Mesodermal cell (in vitro differentiated cells): ENCODE data around the gene SPAG6.

ENCODE experiments used
- H3K27ac ChIP-seq: 2 replicates; pipeline ENCODE4 v1.7.0; 2013; ENCODE audit warnings: mild to moderate bottlenecking, low read depth, low read length, moderate library complexity; ENCODE audit not compliant: severe bottlenecking
- H3K36me3 ChIP-seq: 2 replicates; pipeline ENCODE4 v1.7.1; 2013; ENCODE audit warnings: mild to moderate bottlenecking, low read length, moderate library complexity; ENCODE audit not compliant: control insufficient read depth, insufficient read depth
- H3K4me1 ChIP-seq: one replicate; pipeline ENCODE4 v1.7.1; 2013; ENCODE audit warnings: mild to moderate bottlenecking, low read length; ENCODE audit not compliant: insufficient read depth, control insufficient read depth, poor library complexity, severe bottlenecking
- H3K4me3 ChIP-seq: 2 replicates; pipeline ENCODE4 v1.7.0; 2013; ENCODE audit warnings: low read length, control low read depth, mild to moderate bottlenecking; ENCODE audit not compliant: insufficient read depth, poor library complexity, severe bottlenecking; ENCODE audit errors: extremely low read depth
- H3K9me3 ChIP-seq: 2 replicates; pipeline ENCODE4 v1.7.1; 2013; ENCODE audit warnings: mild to moderate bottlenecking, low read length, moderate library complexity; ENCODE audit not compliant: control insufficient read depth
- WGBS, 2 experiments: methylation state at CpG; one replicate each; pipeline ENCODE4 v1.1.5; 2013; ENCODE audit warnings: missing lambda C conversion rate in 2 of 2; ENCODE audit not compliant: insufficient coverage in 2 of 2; 5-methylcytosine and 5-hydroxymethylcytosine counted together

Gene SPAG6

DNA sequence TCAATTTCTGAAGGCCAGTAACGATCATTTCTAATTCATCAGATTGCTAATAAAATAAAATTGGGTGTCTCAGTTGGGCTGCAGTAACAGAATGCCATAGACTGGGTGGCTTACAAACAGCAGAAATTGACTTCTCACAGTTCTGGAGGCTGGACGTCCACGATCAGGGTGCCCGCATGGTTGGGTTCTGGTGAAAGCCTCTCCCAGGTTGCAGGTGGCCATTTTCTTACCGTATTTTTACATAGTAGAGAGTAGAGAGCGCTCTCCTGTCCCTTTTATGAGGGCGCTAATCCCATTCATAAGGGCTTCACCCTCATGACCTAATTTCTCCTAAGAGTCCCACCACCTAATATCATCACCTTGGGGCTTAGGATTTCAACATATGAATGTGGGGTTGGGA, 106.0 kb downstream of the SPAG6 start:
- H3K27ac ChIP-seq: no peak overlapping the region
- WGBS, 2 experiments: 86 to 92% methylated on average over 2 to 4 of the region's 7 CpGs
- H3K4me3 ChIP-seq: no peak overlapping the region
- no peaks in the 10 kb centered on the region for H3K9me3 ChIP-seq
- no peaks in the 10 kb centered on the region for H3K36me3 ChIP-seq
- H3K4me1 ChIP-seq: peaks cover 11% of the 10 kb centered on the region

GRCh38 chr10:22453320-22453719, 108.0 kb downstream of the SPAG6 start:
- Histone ChIP-seq H3K9me3 (no peaks in the 10 kb centered on the region), H3K27ac (no peak overlapping the region), H3K4me3 (no peak overlapping the region), H3K36me3 (no peaks in the 10 kb centered on the region), H3K4me1 (peaks cover 11% of the 10 kb centered on the region)
- WGBS, 2 experiments: 91 to 96% methylated on average over 6 to 8 of the region's 8 CpGs

DNA sequence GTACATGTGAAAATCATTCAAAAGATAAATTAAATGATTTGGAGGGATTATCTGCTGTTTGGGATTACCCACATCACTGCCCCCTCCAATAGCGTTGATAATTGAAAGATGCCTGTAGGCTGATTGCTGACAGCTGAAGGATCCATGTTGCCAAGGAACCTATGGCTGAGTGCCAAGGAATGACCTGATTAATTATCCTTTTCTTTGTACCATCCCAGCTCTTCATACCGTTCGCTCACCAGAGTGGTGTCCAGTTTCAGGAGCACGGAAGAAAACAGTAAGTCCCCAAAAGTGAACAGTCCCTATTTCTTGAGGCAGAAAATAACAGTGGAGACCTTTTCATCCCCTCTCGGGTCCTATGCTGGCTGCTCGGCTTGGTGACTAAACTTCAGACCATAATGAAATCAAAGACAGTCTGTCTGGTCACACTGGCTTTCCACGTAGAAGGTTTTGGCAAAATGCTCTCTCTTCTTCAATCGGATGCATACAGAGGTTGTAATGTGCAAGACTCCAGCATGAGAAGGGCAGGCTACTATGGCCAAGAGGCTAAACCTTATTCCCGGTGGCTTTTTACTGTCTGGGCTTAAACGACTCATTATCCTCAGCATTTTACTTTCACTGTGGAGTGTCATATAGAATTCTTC, 108.8 kb downstream of the SPAG6 start:
- WGBS, 2 experiments: 80 to 86% methylated on average over 7 to 8 of the region's 10 CpGs
- Histone ChIP-seq H3K4me1 (peaks cover 11% of the 10 kb centered on the region), H3K27ac (no peak overlapping the region), H3K36me3 (no peaks in the 10 kb centered on the region), H3K9me3 (no peaks in the 10 kb centered on the region), H3K4me3 (no peak overlapping the region)

- no CpG with 5 or more reads among the region's 1 CpG for WGBS, 2 experiments
- Histone ChIP-seq H3K9me3 (no peaks in the 10 kb centered on the region), H3K4me3 (no peak overlapping the region), H3K36me3 (no peaks in the 10 kb centered on the region), H3K4me1 (peaks cover 11% of the 10 kb centered on the region), H3K27ac (no peak overlapping the region)
Measured at GRCh38 chr10:22454634-22455033, 109.3 kb downstream of the SPAG6 start.

- Histone ChIP-seq H3K4me1 (peaks cover 11% of the 10 kb centered on the region), H3K9me3 (no peaks in the 10 kb centered on the region), H3K27ac (no peak overlapping the region), H3K4me3 (no peak overlapping the region), H3K36me3 (no peaks in the 10 kb centered on the region)
- 88 to 91% methylated on average over 6 of the region's 8 CpGs for WGBS, 2 experiments
Measured at GRCh38 chr10:22455068-22455857, 110.0 kb downstream of the SPAG6 start.

DNA sequence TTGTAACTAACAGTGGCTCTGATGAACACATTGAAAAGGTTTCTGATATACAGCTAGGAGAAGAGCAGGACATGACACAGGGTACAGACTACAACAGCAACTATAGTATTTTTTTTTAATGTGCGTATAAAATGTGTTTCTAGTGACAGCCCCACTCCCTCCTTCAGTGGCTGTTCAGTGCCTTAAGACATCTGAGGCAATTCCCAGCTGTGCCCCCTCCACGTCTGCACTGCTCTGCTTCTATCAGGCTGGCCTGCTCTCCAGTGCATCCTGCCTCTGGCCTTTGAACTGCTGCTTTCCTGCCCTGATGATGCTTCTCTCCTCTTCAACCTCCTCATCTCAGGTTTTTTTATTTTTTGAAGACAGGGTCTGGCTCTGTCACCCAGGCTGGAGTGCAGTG, 111.2 kb downstream of the SPAG6 start:
- Histone ChIP-seq H3K4me3 (no peak overlapping the region), H3K9me3 (peaks cover 3% of the 10 kb centered on the region), H3K4me1 (peaks cover 11% of the 10 kb centered on the region), H3K27ac (no peak overlapping the region), H3K36me3 (no peaks in the 10 kb centered on the region)
- WGBS, 2 experiments: 56 to 69% methylated on average over 1 of the region's 2 CpGs

- Histone ChIP-seq H3K4me3 (no peak overlapping the region), H3K4me1 (peaks cover 11% of the 10 kb centered on the region), H3K9me3 (peaks cover 3% of the 10 kb centered on the region), H3K27ac (no peak overlapping the region), H3K36me3 (no peaks in the 10 kb centered on the region)
- 88 to 90% methylated on average over 8 of the region's 9 CpGs for WGBS, 2 experiments
Measured at GRCh38 chr10:22458272-22459038, 113.2 kb downstream of the SPAG6 start.

DNA sequence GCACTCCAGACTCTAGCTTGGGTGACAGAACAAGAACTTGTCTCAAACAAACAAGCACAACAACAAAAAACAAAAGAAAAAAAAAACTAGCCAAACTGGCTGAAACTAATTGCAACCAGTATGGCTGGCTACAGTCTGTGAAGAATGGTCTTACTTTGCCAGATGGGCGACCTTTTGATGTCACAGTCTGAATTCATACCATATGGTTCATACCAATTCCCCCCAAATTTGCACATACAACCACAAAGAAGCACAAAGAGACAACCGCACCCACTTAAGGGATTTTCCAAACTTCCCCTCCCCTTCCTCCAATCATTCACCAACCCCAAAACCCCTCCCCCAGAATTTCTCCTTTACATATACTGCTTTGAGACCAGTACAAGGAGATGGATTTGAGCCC, 114.2 kb downstream of the SPAG6 start:
- Histone ChIP-seq H3K4me3 (no peak overlapping the region), H3K27ac (no peak overlapping the region), H3K4me1 (peaks cover 7% of the 10 kb centered on the region), H3K9me3 (peaks cover 3% of the 10 kb centered on the region), H3K36me3 (no peaks in the 10 kb centered on the region)
- 86 to 89% methylated on average over 1 to 2 of the region's 2 CpGs for WGBS, 2 experiments

- no peaks in the 10 kb centered on the region for H3K36me3 ChIP-seq
- 86 to 87% methylated on average over 5 to 6 of the region's 7 CpGs for WGBS, 2 experiments
- H3K4me1 ChIP-seq: peaks cover 1% of the 10 kb centered on the region
- H3K27ac ChIP-seq: no peak overlapping the region
- peaks cover 3% of the 10 kb centered on the region for H3K9me3 ChIP-seq
- no peak overlapping the region for H3K4me3 ChIP-seq
Measured at GRCh38 chr10:22460101-22460500, 114.8 kb downstream of the SPAG6 start.

DNA sequence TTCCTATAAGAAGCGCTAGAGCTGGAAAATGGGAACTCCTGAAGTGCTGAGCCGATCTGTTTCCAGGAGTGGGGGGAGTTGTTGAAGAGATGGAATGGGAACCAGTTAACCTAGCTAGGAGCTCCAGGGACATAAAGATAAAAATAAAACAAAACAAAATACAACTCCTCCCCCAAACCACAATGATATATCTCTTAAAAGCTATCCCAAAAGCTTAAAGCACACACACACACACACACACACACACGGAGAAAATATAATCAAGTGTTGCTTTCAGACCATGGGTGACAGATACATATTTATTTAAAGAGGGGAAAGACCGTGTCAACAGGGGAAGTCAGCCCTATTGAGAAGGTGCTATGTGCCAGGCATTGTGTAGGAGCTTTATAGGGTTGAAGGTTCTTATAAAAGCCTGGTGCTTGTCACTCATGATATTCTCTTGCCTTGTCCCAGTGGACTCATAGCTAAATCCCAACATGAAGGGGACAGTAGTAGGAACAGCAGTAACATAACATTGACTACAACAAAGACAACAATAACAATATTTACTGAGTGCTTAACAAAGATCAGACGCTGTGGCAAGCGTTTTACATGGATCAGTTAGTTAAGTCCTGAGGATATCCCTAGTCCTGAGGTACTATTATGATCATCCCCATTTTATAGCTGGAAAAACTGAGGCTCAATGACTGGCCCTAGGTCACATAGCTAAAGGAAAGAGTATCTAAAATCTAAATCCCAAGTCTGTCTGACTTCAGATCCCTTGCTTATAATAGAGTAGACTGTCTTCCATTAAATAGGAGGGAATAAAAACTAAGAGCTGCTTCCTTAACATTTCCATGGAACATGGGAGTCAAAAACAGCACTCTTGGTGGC, 115.5 kb downstream of the SPAG6 start:
- H3K36me3 ChIP-seq: no peaks in the 10 kb centered on the region
- peaks cover 3% of the 10 kb centered on the region for H3K9me3 ChIP-seq
- no peak overlapping the region for H3K27ac ChIP-seq
- WGBS, 2 experiments: 94% methylated on average over 3 of the region's 6 CpGs; no CpG with 5 or more reads in 1 of the 2 experiments
- H3K4me3 ChIP-seq: no peak overlapping the region
- H3K4me1 ChIP-seq: no peaks in the 10 kb centered on the region
